Measurements from ENCODE around the gene TICAM1.
"Not testable (repeated sequence)": the region's sequence is repeated elsewhere in the genome, so short reads cannot be mapped to it uniquely, and the experiment has no call there.

The TICAM1 gene

DNA sequence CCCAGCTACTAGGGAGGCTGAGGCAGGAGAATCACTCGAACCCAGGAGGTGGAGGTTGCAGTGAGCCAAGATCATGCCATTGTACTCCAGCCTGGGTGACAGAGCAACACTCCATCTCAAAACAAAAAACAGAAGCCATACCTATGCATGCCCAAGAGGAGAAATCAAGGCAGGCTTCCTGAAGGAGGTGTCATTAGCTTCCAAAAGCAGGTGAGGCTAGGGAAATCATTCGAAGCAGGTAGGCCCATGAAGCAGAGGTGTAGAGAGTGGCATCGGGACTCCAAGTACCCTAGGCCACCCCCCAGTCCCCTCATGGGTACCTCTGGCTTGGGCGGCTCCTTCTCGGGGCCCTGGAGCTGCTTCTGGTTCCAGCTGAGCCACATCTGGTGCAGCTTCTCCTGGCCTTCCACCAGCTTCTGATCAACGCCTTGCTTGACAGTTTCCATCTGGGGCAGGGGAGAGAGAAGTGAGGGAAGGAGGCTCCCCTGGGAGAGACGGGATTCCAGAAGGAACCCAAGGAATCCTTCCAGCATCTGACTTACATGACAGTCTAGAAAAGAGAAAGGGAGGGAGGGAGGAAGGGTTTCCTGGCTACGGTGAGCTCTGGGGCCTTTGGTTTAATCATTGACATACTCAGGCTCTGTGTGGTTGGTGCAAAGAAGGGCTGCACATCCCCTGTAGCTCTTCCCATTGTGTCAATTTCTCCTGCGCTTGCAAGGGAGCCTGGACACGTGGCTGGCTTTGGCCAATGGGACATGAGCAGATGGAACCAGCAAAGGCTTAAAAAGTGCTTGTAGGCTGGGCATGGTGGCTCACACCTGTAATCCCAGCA is 13.1 kb upstream of the TICAM1 start:
- peak; percentile 63 for DNase-seq

- no peak for DNase-seq
Observed at GRCh38 chr19:4843647-4843965, 12.1 kb upstream of the TICAM1 start.

DNA sequence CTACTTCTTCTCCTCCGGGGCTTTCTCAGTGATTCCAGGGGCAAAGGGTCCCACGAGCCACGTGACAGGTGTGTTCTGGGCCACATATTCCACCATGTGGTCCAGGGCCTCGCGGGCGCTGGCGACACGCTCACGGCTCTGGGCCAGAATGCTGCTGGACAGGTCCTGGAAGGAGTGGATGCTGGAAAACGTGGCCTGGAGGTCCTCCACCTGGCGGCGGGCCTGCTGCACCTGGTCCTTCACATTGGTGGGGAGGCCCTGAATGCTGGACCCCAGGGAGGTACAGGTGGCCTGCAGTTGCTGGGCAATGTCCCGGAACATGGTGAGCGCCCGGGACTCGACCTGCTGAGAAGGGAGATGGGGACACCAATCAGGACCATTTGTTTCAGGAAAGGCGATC is 7.7 kb upstream of the TICAM1 start:
- no peak for DNase-seq

GRCh38 chr19:4832776-4833175 is 1.3 kb upstream of the TICAM1 start:
- no peak for DNase-seq

GRCh38 chr19:4831979-4832340 is 448 bp upstream of the TICAM1 start:
- not testable (repeated sequence) for DNase-seq

DNA sequence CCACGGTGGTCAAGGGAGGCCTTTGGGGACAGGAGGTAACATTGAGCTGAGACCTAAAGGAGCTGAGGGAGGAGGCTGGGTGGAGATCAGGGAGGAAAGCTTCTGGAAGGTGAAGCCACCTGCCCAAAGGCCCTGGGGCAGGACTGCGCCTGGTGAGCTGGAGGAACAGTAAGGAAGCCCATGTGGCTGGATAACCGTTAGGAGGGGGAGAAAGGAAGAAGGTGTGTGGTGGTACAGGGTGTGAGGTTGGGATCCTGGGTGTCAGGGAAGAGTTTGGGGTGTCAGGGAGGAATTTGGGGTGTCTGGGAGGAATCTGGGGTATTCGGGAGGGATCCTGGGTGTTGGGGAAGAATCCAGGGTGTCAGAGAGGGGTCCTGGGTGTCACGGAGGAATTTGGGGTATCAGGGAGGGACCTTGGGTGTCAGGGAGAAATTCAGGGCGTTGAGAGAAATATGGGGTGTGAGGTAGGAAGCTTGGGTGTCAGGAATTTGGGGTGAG is 695 bp downstream of the TICAM1 start:
- DNase-seq: no peak

DNA sequence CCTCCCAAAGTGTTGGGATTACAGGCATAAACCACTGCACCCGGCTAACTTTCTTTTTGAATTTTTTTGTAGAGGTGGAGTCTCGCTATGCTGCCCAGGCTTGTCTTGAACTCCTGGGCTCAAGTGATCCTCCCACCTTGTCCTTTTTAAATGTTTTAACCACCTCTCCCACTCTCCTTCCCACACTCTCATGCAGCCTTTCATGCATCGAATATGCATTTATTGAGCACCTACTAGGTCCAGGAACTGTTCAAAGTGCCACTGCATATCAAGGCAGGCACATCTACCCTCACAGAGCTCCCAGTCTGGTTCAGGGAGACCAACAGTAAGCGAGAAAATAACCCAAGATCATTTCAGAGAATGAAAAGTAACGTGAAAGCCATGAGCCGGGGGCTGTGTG is 1.2 kb downstream of the TICAM1 start:
- DNase-seq: no peak

DNA sequence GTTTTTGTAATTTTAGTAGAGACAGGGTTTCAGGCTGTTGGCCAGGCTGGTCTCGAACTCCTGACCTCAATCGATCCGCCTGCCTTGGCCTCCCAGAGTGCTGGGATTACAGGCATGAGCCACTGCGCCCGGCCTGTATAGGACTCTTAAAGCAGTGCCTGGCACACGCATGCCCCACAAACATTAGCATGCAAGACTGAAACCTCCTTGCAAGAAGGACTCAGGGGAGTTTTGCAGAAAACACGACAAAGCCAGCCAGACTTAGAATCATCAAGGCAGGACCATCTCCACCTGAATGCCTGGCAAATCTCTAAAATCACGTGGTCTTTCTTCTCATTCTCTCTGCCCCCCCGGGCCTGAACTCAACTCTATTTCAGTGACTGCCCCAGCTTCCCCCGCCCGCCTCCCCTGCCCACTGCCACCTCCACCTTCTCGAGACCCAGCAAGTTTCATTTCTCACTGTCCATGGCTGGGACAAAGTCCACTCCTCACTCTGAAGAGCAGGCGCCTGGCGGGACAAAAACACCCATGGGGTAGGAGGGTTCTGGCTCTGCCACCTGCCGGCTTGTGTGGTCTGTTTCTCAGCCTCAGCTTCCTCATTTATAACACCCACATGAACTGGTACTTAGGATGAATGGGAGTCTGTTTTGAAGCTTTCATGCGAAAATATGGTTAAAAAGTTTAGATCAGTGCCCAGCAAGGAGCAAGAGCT is 2.4 kb downstream of the TICAM1 start:
- no peak for DNase-seq

DNA sequence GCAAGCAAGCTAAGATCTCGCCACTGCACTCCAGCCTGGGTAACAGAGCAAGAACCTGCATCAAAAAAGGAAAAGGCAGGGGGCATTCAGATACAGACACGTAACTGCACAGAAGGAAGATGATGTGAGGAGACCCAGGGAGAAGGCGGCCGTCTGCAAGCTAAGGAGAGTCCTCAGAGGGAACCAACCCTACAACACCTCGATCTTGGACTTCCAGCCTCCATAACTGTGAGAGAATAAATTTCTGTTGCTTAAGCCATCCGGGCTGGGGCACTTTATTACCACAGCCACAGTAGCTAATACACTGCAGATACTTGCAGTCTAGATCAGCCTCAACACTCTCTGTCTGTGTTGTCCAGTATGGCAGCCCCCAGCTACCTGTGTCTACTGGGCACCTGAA is 7.9 kb downstream of the TICAM1 start:
- no peak for DNase-seq

- DNase-seq: not testable (repeated sequence)
Observed at GRCh38 chr19:4822354-4822753, 9.2 kb downstream of the TICAM1 start.

DNA sequence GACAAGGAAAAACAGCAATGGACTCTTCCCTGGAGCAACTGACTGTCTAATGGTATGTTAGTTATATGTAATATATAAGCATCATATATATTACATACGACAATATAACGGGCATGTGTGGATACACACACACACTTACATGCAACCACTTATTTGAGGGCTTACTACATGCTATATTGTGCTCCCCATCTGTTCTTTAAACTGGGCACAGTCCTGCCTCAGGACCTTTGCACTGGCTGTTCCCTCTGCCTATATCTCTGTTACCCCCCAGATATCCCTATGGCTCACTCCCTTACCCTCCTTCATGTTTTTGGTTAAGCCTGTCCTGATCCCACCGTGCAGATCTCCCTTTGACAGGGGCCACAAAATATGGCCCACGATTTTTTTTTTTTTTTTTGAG is 10.2 kb downstream of the TICAM1 start:
- DNase-seq: no peak

- DNase-seq: no peak
Observed at GRCh38 chr19:4817467-4818277, 13.8 kb downstream of the TICAM1 start.

- no peak for DNase-seq
Observed at GRCh38 chr19:4816950-4817278, 14.6 kb downstream of the TICAM1 start.

GRCh38 chr19:4816202-4816949 is 15.1 kb downstream of the TICAM1 start:
- no peak for DNase-seq

GRCh38 chr19:4815426-4816201 is 15.9 kb downstream of the TICAM1 start:
- peak; percentile 96 for DNase-seq

DNA sequence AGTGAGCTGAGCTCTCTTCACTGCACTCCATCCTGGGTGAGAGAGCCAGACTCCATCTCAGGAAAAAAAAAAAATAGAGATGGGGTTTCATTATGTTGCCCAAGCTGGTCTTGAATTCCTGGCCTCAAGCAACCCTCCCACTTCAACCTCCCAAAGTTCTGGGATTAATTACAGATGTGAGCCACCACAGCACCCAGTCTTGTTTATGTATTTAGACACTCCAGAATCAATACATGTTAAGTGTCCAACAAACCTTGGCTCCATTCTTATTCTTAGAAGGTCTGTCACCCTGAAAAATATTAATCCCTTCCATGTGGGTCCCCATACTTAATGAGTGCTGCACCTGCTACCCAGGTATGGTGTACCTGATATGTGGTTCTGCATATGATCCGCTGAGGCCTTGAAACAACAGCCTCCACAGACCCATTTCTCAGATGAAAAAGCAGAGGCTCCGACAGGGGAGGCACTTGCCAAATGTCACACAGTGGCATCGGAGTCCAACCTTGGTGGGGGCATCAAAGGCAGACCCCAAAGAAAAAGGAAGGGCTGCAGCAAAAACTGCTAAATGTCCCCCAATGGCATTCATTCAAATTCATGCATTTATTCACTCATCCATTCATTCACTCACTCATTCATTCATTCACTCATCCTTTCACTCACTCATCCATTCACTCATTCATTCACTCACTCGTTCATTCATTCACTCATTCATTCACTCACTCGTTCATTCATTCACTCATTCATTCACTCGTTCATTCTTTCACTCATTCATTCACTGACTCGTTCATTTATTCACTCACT is 16.7 kb downstream of the TICAM1 start:
- DNase-seq: peak; percentile 78

- DNase-seq: peak; percentile 51
Observed at GRCh38 chr19:4811328-4812131, 20.0 kb downstream of the TICAM1 start.

DNA sequence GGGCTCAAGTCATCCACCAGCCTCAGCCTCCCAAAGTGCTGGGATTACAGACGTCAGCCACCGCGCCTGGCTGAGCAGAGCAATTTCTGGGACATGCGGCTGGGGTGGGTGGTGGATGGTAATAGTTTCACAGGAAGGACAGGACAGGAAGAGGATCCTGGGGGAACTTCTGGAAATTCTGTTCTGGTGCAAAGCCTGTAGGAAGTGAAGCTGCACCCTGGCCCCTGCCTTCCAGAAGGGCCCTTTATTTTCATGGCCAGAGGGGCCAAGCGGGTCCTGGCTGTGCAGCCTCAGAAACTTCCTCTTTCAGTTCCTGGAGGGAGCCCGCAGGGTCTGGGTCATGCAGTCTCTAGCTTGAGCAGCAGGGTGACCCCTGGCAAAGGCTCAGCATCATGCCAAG is 24.3 kb downstream of the TICAM1 start:
- no peak for DNase-seq

GRCh38 chr19:4806384-4806783 is 25.1 kb downstream of the TICAM1 start:
- no peak for DNase-seq

- not testable (repeated sequence) for DNase-seq
Observed at GRCh38 chr19:4805140-4805539, 26.4 kb downstream of the TICAM1 start.

All from fibroblast of skin of right biceps (primary cell).